GM21515 (cell line): ENCODE results near the gene BRIP1.
"Not testable (repeated sequence)": the region's sequence is repeated elsewhere in the genome, so short reads cannot be mapped to it uniquely, and the experiment has no call there.

Source experiments
- ATAC-seq: cut with Tn5 transposase; IDR thresholded peaks from one replicate; pipeline ENCODE4 v1.9.1; 2021; ENCODE audit not compliant: unreplicated experiment

The BRIP1 gene

DNA sequence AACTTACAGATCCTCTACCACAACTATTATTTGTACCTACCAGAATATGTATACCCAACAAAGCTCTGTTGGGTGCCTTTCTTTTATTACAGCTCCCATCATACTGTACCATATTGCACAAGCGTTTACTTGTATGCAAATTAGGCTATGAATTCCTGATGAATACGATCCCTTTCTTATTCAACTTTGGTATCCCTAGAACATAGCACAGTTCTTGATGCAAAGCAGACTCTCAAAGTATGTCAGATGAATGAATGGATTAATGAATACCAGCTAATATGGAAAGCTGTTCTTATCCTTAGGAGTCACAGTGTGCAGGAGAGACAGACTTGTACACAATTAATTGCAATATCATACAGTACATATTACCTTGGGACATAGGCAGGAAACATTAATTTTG is 192.6 kb downstream of the BRIP1 start:
- ATAC-seq = no peak

DNA sequence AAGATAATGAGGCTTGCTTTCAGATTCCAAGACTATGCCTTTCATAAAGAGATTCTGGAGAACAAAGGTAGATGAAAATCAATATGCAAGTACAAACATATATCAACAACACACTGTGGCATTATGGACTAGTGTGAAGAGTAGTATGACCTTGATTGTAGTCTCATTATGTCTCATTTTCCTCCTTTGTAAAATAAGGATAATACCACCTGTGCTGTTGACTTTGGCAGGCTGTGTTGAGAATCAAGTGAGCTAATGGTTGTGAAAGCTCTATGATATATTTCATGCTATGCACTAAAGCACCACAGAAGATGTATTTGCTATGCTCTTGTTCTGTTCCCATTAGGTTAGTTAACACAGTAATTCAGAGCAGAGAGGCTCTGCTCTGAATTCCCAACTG is 193.8 kb downstream of the BRIP1 start:
- no peak for ATAC-seq

DNA sequence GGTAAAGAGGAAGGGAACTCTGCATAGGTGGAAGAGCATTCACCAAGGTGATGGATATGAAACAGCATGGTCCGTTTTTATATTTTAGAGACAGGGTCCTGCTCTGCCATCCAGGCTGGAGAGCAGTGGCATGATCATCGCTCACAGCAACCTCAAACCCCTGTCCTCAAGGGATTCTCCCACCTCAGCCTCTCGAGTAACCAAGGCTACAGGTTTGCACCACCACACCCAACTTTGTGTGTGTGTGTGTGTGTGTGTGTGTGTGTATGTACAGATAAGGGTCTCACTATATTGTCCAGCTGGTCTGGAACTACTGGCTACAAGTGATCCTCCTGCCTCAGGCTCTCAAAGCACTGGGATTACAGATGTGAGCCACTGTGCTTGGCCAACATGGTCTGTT is 194.8 kb downstream of the BRIP1 start:
- no peak for ATAC-seq

DNA sequence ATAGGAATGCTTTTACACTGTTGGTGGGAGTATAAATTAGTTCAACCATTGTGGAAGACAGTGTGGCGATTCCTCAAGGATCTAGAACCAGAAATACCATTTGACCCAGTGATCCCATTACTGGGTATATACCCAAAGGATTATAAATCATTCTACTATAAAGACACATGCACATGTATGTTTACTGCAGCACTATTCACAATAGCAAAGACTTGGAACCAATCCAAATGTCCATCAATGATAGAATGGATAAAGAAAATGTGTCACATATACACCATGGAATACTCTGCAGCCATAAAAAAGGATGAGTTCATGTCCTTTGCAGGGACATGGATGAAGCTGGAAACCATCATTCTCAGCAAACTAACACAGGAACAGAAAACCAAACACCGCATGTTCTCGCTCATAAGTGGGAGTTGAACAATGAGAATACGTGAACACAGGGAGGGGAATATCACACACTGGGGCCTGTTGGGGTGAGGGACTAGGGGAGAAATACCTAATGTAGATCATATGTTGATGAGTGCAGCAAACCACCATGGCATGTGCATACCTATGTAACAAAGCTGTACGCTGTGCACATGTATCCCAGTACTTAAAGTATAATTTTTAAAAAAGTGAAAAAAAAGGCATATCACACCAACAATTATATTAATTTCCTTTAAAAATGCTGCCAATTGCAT is 196.8 kb downstream of the BRIP1 start:
- not testable (repeated sequence) for ATAC-seq

DNA sequence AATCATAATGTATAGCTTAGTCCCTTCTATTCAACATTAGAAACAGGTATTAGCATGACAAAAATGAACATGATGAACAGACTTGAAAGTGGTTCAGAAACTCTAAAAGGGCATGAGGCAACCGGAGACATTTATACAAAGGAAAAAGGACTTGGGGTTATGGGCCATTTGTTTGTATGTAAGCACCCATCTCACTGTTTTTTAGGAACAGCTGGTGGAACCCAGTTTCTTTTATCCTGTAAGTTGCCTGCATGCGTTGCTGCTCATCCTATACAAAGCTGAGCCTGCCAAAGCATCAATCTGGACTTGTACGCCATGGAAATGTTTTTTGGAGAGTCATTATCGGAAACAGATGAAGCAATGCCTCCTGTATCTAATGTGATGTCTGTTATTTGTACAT is 200.0 kb downstream of the BRIP1 start:
- no peak for ATAC-seq

DNA sequence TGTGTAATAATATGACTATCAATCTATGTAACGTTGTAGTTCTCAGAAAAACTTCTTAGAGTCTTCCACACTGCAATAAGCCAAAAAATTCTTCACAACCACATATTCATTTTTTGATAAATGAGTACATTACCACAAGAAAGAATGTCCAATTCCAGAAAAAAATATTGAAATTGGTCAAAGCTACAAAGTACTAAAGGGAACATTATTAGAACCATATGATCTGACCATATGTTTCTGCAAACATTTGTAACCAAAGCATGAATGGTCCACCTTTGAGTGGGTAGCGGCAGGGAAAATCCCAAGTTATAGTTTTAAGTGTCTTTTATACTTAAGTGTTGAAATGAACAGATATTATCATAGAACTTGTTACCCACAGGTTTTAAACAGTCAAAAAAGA is 200.6 kb downstream of the BRIP1 start:
- no peak for ATAC-seq

DNA sequence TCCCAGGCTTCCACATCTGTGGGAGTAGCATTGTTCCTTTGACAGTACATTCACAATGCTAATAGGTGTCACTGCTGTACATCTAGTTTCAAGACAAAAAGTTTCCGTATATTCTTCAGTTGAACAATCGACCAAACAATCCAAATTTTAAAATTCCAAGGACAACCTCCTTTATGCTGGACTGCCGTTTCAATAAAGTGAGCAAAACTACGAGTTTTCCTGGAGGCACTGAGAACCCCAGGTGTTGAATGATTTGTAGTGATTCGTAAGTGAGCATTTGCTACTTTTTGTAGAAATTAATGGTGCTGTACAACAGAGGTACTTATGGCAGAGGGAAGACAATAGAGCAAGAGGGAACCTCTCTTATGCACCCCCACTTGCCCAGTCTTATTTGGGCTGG is 201.1 kb downstream of the BRIP1 start:
- ATAC-seq = no peak

DNA sequence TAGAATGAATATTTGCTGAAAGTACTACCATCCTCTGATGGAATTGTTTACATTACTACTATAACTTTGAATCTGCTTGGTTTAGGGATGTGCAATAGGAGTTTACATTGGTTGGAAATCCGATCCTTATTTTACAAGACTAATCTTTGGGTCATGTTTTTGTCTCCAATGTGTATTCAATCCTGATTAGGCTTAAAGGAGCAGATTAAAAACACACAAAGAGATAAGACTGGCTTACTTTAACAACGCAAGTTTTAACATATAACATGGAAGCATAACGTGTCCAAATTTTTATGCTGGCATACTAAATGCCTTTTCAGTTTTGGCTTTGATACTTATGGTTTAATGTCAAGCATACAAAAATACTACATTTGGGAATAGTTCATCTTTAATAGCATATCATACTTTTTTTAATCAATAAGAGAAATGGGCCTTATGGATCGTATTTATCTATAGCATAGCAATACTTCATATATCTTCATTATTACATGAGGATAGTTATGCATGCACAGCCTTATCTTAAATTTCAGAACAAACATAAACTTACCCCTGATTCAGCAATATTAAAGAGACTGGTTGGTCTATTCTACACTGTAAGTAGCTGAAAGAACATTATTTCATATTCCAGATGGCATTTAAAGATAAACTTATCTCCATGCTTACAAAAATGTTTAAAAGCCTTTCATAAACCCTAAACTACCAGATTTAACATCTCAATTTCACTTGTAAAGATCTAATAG is 202.4 kb downstream of the BRIP1 start:
- ATAC-seq = no peak

DNA sequence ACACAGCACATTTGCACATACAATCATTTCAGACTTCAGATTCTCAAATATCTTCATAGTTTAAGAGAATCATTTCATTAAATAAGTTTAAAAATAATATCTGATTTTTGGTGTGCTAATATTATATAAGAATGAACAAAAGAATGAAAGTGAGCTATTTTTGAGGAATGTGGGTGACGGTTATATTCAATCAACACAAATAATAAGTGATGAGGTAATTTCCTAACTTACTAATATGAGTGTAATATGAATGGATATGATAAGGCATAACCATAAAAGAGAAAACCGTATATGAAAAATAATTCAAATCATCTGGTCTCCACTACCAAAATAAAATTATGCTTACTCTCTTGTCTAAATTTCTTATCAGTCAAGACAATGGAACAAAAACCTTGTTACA is 203.9 kb downstream of the BRIP1 start:
- ATAC-seq = no peak

DNA sequence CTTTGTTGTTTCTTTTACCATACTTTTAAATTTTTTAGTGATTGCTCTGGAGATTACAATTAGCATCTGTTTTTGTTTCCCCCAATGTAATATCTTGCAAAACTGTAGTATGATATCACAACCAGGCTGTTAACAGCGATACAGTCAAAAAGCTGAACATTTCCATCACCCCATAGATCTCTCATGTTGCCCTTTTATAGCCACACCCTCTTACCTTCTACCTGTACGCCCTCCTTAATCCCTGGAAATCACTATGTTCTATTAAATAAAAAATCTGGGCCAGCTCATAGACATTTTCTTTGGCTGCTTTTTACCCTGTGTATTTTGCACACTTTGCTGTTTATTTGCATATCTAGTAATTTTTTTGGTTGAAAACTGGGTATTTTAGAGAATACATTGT is 205.1 kb downstream of the BRIP1 start:
- no peak for ATAC-seq

DNA sequence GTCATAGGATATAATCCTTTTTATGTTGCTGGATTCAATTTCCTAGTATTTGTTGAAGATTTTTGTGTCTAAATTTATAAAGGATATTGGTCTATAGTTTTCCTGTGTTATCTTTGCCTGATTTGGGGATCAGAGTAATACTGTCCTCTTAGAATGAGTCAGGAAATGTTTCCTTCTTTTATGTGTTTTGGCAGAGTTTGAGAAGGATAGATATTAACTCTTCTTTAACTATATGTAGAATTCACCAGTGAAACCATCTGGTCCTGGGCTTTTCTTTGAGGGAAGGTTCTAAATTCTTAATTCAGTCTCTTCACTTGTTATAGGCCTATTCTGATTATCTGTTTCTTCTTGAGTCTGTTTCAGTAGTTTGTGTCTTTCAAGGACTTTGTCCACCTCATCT is 206.0 kb downstream of the BRIP1 start:
- no peak for ATAC-seq

DNA sequence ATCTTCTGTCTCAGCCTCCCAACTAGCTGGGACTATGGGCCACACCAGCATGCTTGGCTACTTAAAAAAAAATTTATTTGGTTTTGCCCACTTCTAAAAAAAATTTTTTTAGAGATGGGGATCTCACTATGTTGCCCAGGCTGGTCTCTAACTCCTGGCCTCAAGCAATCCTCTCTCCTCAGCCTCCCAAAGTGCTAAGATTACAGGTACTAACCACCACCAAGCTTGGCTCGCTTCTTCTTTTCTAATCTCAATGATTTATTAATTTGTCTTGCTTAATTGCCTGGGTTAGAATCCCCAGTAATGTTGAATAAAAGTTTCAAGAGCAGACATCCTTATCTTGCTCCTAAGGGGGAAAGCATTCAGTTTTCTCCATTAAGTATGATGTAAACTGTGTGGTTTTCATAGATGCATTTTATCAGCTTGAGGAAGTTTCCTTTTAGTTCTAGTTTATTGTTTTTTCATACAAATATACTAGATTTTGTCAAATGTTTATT is 206.6 kb downstream of the BRIP1 start:
- no peak for ATAC-seq

DNA sequence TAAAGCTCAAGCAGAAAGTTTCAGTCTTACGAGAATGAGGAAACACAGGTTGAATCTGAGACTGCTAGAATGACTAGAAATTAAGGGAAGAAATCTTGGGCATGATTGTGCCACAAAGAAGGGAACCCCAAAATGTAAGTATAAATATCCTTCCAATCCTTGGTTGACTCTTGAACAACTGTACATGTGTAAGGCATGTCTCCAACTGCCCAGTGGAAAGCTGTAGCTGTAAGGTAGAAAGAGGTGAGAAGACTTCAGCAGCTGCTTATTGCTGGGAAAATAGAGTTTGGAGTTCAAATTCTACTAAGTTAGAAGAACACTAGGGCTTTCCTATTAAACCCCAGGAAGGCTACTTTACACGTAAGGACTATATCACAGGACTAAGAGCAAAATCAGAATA is 212.6 kb downstream of the BRIP1 start:
- no peak for ATAC-seq

DNA sequence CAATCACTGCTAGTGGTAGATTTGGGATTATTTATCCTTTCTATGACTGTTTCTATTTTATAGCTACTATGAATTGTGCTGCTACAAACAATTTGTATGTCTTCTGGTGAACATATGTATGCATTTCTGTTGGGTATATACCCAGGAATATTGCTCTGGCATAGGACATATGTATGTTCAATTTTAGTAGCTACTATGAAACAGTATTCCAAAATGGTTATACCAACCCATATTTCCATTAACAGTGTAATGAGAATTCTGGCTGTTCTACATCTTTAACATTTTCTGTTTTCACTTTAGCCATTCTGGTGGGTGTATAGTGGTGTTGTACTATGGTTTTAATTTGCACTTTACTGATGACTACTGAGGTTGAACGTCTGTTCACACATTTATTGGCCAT is 214.7 kb downstream of the BRIP1 start:
- no peak for ATAC-seq

DNA sequence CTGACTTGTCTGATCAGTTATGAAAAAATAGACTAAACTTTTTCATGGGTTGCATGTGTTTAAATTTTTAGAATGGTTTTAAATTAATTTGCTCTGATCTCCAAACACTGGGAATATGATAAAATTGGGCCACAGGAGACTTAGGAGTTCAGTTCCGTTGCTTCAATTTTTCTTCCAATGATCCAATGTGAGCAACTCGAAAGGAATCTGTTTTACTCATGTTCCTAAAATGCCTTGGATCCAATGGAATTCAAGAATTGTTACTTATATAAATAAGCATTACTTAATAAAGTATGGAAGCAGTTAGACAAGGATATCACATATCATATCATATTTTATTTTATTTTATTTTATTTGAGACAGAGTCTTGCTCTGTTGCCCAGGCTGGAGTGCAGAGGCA is 216.3 kb downstream of the BRIP1 start:
- no peak for ATAC-seq

DNA sequence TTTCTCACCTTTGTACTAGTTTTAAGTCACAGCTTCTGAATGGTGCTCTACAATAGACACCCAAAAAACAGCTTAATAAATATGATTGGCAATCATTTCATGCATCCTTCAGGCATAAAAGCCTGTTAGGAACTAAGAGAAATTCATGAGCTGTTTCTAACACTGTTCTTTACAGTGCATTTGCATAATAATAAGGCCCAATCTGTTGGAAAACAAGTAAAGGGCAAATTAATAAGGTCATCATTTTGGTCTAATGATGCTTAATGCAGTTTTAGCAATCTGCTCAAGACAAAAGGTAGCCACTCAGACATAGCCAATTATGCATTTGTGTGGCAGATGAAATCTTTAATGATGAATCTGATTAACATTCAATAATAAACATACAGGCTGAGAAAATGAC is 216.8 kb downstream of the BRIP1 start:
- no peak for ATAC-seq

DNA sequence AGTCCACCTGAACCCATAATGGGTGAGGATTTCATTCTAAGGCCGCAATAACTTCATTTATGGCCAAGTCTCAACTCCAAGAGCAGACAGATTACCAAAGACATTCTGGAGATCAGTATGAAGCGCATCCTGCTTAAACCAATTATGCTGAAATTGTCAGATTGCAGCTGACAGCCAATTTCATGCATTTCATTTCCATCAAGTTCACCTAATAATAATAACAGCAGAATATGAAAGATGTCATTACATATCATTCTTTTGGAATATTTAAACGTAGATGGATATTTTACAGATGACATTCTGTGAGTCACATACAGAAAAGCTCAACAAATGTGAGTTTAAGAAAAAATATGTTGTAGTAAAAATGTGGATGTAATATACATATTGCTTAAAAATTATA is 217.4 kb downstream of the BRIP1 start:
- ATAC-seq = no peak

DNA sequence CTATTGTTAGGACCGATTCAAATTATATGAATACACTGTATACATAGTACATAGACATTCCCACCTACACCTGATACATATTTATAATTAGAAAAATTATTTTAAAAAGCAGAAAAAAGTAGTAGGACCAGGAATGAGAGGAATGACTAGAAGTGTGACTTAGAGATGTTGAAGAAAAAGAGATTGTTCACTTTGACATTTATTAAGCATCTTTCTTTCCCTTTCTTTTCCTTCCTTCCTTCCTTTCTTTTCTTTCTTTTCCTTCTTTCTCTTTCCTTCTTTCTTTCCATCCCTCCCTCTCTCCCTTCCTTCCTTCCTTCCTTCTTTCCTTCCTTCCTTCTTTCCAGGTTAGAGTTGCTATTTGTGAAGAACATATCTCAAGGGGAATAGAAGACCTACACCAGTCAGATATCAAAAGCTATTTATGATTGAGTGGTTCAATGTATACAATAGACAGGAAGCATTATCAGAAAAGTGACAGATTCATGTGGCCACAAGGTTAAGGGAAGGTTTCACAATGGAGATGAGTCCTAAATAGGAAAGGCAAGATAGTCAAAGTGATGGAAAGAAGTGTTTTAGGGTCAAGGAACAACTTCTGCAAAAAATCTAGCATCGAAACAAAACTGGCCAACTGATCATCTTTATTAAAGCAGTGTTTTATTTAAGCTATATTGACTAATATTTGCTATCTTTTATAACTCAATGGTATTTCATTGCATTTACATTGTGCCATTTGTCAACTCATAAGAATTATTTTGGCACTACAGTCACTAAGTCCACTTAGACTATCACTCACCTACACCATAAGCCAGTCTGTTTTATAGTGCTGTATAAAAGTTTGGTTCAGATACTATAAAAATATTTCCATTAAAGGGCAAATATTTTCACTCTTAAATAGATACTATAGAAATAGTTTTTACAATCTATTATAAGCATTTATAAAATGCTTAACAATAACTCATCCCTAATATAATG is 218.2 kb downstream of the BRIP1 start:
- ATAC-seq = no peak

DNA sequence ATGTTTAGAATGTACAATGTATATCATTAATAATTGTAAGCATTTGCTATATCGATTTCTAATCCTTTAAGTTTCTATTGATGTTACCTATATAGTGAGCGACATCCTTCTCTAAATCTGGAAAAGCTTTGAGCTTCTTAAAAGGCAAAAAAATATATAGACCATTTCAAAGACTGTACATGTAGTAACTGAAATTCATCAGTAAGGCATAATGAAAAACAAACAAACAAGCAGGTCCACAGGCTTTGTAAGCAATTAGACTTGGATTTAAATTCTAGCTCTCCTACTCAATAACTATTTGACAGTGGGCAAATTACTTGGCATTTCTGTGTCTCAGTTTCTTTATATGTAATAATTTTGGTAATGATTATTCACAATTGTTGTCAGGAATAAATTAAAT is 220.6 kb downstream of the BRIP1 start:
- no peak for ATAC-seq

DNA sequence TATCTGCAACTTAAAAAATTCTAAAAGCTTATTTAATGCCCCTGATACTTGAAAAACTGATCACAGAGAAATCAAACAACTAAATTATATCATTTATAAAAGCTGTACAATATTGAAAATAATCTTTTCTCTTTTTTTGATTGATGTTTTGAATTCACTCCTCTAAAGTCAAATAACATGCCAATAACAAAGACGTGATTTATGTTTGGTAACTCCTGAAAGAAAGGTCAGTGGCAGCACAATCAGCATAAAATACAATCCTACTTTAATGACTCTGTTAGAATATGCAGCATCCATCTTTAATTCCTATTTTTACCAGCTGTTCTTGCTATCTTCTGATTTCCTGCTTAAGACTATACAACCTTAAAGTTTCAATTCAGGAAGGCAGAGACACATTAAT is 221.6 kb downstream of the BRIP1 start:
- ATAC-seq = no peak

DNA sequence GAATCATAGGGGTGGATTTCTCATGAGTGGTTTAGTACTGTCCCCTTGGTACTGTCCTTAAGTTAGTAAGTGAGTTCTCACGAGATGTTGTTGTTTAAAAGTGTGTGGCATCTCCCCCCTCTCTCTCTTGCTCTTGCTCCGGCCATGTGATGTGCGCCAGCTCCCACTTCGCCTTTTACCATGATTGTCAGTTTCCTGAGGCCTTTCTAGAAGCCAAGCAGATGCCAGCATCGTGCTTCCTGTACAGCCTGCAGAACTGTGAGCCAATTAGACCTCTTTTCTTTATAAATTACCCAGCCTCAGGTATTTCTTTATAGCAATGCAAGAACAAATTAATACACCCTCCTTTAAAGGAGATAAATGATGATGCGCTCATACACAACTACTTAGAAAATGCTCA is 222.2 kb downstream of the BRIP1 start:
- no peak for ATAC-seq

DNA sequence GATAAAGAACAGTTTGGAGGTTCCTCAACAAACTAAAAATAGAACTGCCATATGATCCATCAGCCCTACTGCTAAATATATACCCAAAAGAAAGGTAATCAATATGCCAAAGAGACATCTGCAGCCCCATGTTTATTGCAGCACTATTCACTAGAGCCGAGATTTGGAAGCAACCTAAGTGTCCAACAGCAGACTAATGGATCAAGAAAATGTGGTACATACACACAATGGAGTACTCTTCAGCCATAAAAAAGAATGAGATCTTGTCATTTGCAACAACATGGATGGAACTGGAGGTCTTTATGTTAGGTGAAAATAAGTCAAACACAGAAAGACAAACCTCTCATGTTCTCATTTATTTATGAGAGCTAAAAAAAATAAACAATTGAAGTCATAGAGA is 223.5 kb downstream of the BRIP1 start:
- ATAC-seq = no peak
